Measurements from ENCODE around the gene TTBK2.

The TTBK2 gene

GRCh38 chr15:42845581-42845980 lies 75.0 kb downstream of the TTBK2 start:
- in situ Hi-C loops (cut with HindIII; ENCODE audit: low pct_unique_long_range_greater_than_20kb, low sequenced_read_pairs) = no loop called here
- TF ChIP-seq JUND (IDR thresholded peaks at IDR 0.05; ENCODE audit: low read depth) = no peak
- peak in 1 of 2 experiments; percentile 37 for DNase-seq (ENCODE audit: low read depth in 1 of 2, low spot score in 1 of 2)

GRCh38 chr15:42843699-42844098 lies 76.9 kb downstream of the TTBK2 start:
- DNase-seq (ENCODE audit: low read depth in 1 of 2, low spot score in 1 of 2) = no peak
- no peak for TF ChIP-seq JUND (IDR thresholded peaks at IDR 0.05; ENCODE audit: low read depth)
- in situ Hi-C loops (cut with HindIII; ENCODE audit: low pct_unique_long_range_greater_than_20kb, low sequenced_read_pairs) = no loop called here

GRCh38 chr15:42836251-42836650 lies 84.3 kb downstream of the TTBK2 start:
- TF ChIP-seq JUND (IDR thresholded peaks at IDR 0.05; ENCODE audit: low read depth) = no peak
- in situ Hi-C loops (cut with HindIII; ENCODE audit: low pct_unique_long_range_greater_than_20kb, low sequenced_read_pairs) = no loop called here
- DNase-seq (ENCODE audit: low read depth in 1 of 2, low spot score in 1 of 2) = no peak

- in situ Hi-C loops (cut with HindIII; ENCODE audit: low pct_unique_long_range_greater_than_20kb, low sequenced_read_pairs) = no loop called here
- no peak for DNase-seq (ENCODE audit: low read depth in 1 of 2, low spot score in 1 of 2)
- TF ChIP-seq JUND (IDR thresholded peaks at IDR 0.05; ENCODE audit: low read depth) = no peak
Measured at GRCh38 chr15:42832576-42832975, 88.0 kb downstream of the TTBK2 start.

GRCh38 chr15:42826251-42826890 lies 94.2 kb downstream of the TTBK2 start:
- in situ Hi-C loops (cut with HindIII; ENCODE audit: low pct_unique_long_range_greater_than_20kb, low sequenced_read_pairs) = no loop called here
- peak; percentile 62; the same call in 1 of the 2 replicates for TF ChIP-seq JUND (IDR thresholded peaks at IDR 0.05; ENCODE audit: low read depth)
- DNase-seq (ENCODE audit: low read depth in 1 of 2, low spot score in 1 of 2) = peak; percentile 18 to 39

- in situ Hi-C loops (cut with HindIII; ENCODE audit: low pct_unique_long_range_greater_than_20kb, low sequenced_read_pairs) = no loop called here
- no peak for DNase-seq (ENCODE audit: low read depth in 1 of 2, low spot score in 1 of 2)
Measured at GRCh38 chr15:42825599-42825998, 95.0 kb downstream of the TTBK2 start.

GRCh38 chr15:42820811-42821210 lies 99.8 kb downstream of the TTBK2 start:
- in situ Hi-C loops (cut with HindIII; ENCODE audit: low pct_unique_long_range_greater_than_20kb, low sequenced_read_pairs) = no loop called here
- DNase-seq (ENCODE audit: low read depth in 1 of 2, low spot score in 1 of 2) = no peak
- no peak for TF ChIP-seq JUND (IDR thresholded peaks at IDR 0.05; ENCODE audit: low read depth)

More at GRCh38 chr15:42825599-42825998, 95.0 kb downstream of the TTBK2 start:
- no peak for TF ChIP-seq JUND (IDR thresholded peaks at IDR 0.05; ENCODE audit: low read depth)

- no peak for TF ChIP-seq JUND (IDR thresholded peaks at IDR 0.05; ENCODE audit: low read depth)
- in situ Hi-C loops (cut with HindIII; ENCODE audit: low pct_unique_long_range_greater_than_20kb, low sequenced_read_pairs) = no loop called here
- no peak for DNase-seq (ENCODE audit: low read depth in 1 of 2, low spot score in 1 of 2)
Measured at GRCh38 chr15:42819786-42820185, 100.8 kb downstream of the TTBK2 start.

GRCh38 chr15:42811433-42811832 lies 109.1 kb downstream of the TTBK2 start:
- TF ChIP-seq JUND (IDR thresholded peaks at IDR 0.05; ENCODE audit: low read depth) = no peak
- no peak for DNase-seq (ENCODE audit: low read depth in 1 of 2, low spot score in 1 of 2)
- in situ Hi-C loops (cut with HindIII; ENCODE audit: low pct_unique_long_range_greater_than_20kb, low sequenced_read_pairs) = no loop called here

GRCh38 chr15:42808913-42809312 lies 111.7 kb downstream of the TTBK2 start:
- TF ChIP-seq JUND (IDR thresholded peaks at IDR 0.05; ENCODE audit: low read depth) = no peak
- DNase-seq (ENCODE audit: low read depth in 1 of 2, low spot score in 1 of 2) = no peak
- in situ Hi-C loops (cut with HindIII; ENCODE audit: low pct_unique_long_range_greater_than_20kb, low sequenced_read_pairs) = no loop called here

- in situ Hi-C loops (cut with HindIII; ENCODE audit: low pct_unique_long_range_greater_than_20kb, low sequenced_read_pairs) = no loop called here
- no peak for TF ChIP-seq JUND (IDR thresholded peaks at IDR 0.05; ENCODE audit: low read depth)
- DNase-seq (ENCODE audit: low read depth in 1 of 2, low spot score in 1 of 2) = no peak
Measured at GRCh38 chr15:42805266-42805665, 115.3 kb downstream of the TTBK2 start.

- in situ Hi-C loops (cut with HindIII; ENCODE audit: low pct_unique_long_range_greater_than_20kb, low sequenced_read_pairs) = no loop called here
- no peak for DNase-seq (ENCODE audit: low read depth in 1 of 2, low spot score in 1 of 2)
- TF ChIP-seq JUND (IDR thresholded peaks at IDR 0.05; ENCODE audit: low read depth) = no peak
Measured at GRCh38 chr15:42804739-42805138, 115.8 kb downstream of the TTBK2 start.

GRCh38 chr15:42803436-42803835 lies 117.1 kb downstream of the TTBK2 start:
- TF ChIP-seq JUND (IDR thresholded peaks at IDR 0.05; ENCODE audit: low read depth) = no peak
- DNase-seq (ENCODE audit: low read depth in 1 of 2, low spot score in 1 of 2) = no peak
- in situ Hi-C loops (cut with HindIII; ENCODE audit: low pct_unique_long_range_greater_than_20kb, low sequenced_read_pairs) = no loop called here

GRCh38 chr15:42802168-42802567 lies 118.4 kb downstream of the TTBK2 start:
- no peak for DNase-seq (ENCODE audit: low read depth in 1 of 2, low spot score in 1 of 2)
- in situ Hi-C loops (cut with HindIII; ENCODE audit: low pct_unique_long_range_greater_than_20kb, low sequenced_read_pairs) = no loop called here
- no peak for TF ChIP-seq JUND (IDR thresholded peaks at IDR 0.05; ENCODE audit: low read depth)
